Endodermal cell (in vitro differentiated cells): ENCODE results near the gene CTNND2. TPM values are rescaled to one million over a fixed set of nuclear protein-coding genes. Genes with fewer than 3 reads are reported as not detected.

ENCODE experiments used
- DNase-seq: peaks from one replicate; pipeline ENCODE4 v3.0.0-alpha.2; 2017
- H3K27ac ChIP-seq: 2 replicates; pipeline ENCODE4 v1.5.1; 2013; ENCODE audit warnings: mild to moderate bottlenecking, low read depth, low read length, moderate library complexity
- H3K27me3 ChIP-seq: 2 replicates; pipeline ENCODE4 v1.6.1; 2013; ENCODE audit warnings: mild to moderate bottlenecking, low read length, moderate library complexity; ENCODE audit not compliant: insufficient read depth, control insufficient read depth, poor library complexity, severe bottlenecking
- H3K36me3 ChIP-seq: 2 replicates; pipeline ENCODE4 v1.7.0; 2013; ENCODE audit warnings: mild to moderate bottlenecking, low read length, moderate library complexity; ENCODE audit not compliant: control insufficient read depth, insufficient read depth
- H3K4me1 ChIP-seq: one replicate; pipeline ENCODE4 v1.7.0; 2013; ENCODE audit warnings: low read length; ENCODE audit not compliant: control insufficient read depth, insufficient read depth
- H3K4me3 ChIP-seq: 2 replicates; pipeline ENCODE4 v1.5.1; 2013; ENCODE audit warnings: mild to moderate bottlenecking, low read length, moderate library complexity
- H3K9ac ChIP-seq: 2 replicates; pipeline ENCODE4 v1.6.1; 2013; ENCODE audit warnings: mild to moderate bottlenecking, low read length, moderate library complexity; ENCODE audit not compliant: poor library complexity, severe bottlenecking; ENCODE audit errors: extremely low read depth
- H3K9me3 ChIP-seq: 2 replicates; pipeline ENCODE4 v1.6.1; 2013; ENCODE audit warnings: mild to moderate bottlenecking, low read length, moderate library complexity; ENCODE audit not compliant: control insufficient read depth
- H3K27ac Mint-ChIP-seq: 2 replicates; pipeline ENCODE4 v1.8.0; 2020; ENCODE audit warnings: mixed read lengths
- H3K27me3 Mint-ChIP-seq: 2 replicates; pipeline ENCODE4 v1.8.0; 2021; ENCODE audit warnings: mild to moderate bottlenecking, mixed read lengths; ENCODE audit not compliant: insufficient read depth
- H3K36me3 Mint-ChIP-seq: 2 replicates; pipeline ENCODE4 v1.8.0; 2020; ENCODE audit warnings: low read depth, mixed read lengths
- H3K4me1 Mint-ChIP-seq: 2 replicates; pipeline ENCODE4 v1.8.0; 2020; ENCODE audit warnings: mixed read lengths
- H3K4me3 Mint-ChIP-seq: 2 replicates; pipeline ENCODE4 v1.8.0; 2020; ENCODE audit warnings: mild to moderate bottlenecking, moderate library complexity, mixed read lengths
- H3K9me3 Mint-ChIP-seq: 2 replicates; pipeline ENCODE4 v1.8.0; 2020; ENCODE audit warnings: mild to moderate bottlenecking, mixed read lengths
- CTCF ChIP-seq: fragments of 200-600 bp; sonication (generic); conservative IDR thresholded peaks from 2 replicates; pipeline ENCODE4 v1.5.0; 2021; ENCODE audit warnings: antibody characterized with exemption, mild to moderate bottlenecking
- WGBS, 2 experiments: methylation state at CpG; one replicate each; pipeline versions ENCODE4 v1.1.5 to v1.1.7; 2013; ENCODE audit warnings: missing lambda C conversion rate in 2 of 2, mixed read lengths in 1 of 2; ENCODE audit not compliant: insufficient coverage in 1 of 2, insufficient read length in 1 of 2; 5-methylcytosine and 5-hydroxymethylcytosine counted together
- total RNA-seq, 2 donors: library from RNA; stranded (reverse); fragmentation: NEBNext Ultra II Directional in 1 of 2; extraction: Animal tissue kit (Norgen Biotek cat#: 25700) in 1 of 2; gene quantifications; 2 replicates in 1 of 2; 3 replicates in 1 of 2; pipeline ENCODE4 v1.2.1, GENCODE V29; 2021

CTNND2 gene
- total RNA-seq, 2 donors from 2014 or later, result 6.5 to 10.3 TPM

GRCh38 chr5:11602298-11602697, 301.9 kb downstream of the CTNND2 start:
- no peak overlapping the region for H3K27ac Mint-ChIP-seq
- no peak for DNase-seq
- WGBS, 2 experiments, result 89 to 95% methylated on average over 1 to 3 of the region's 3 CpGs
- no peaks in the 10 kb centered on the region for H3K36me3 Mint-ChIP-seq
- no peaks in the 10 kb centered on the region for H3K9me3 Mint-ChIP-seq
- no peaks in the 10 kb centered on the region for H3K4me1 Mint-ChIP-seq
- H3K27me3 Mint-ChIP-seq, result no peaks in the 10 kb centered on the region
- no peak overlapping the region for H3K4me3 Mint-ChIP-seq
- no peak overlapping the region for H3K27ac ChIP-seq
- no peaks in the 10 kb centered on the region for H3K9me3 ChIP-seq
- no peak overlapping the region for H3K4me3 ChIP-seq
- H3K36me3 ChIP-seq, result no peaks in the 10 kb centered on the region
- H3K27me3 ChIP-seq, result no peaks in the 10 kb centered on the region
- H3K4me1 ChIP-seq, result no peaks in the 10 kb centered on the region
- TF ChIP-seq CTCF, result peak; percentile 55
- H3K9ac ChIP-seq, result no peak overlapping the region

GRCh38 chr5:11599499-11599898, 304.7 kb downstream of the CTNND2 start:
- no peak for TF ChIP-seq CTCF
- 91 to 93% methylated on average over 5 of the region's 5 CpGs for WGBS, 2 experiments
- Histone ChIP-seq H3K4me1 (no peaks in the 10 kb centered on the region), H3K36me3 (no peaks in the 10 kb centered on the region), H3K27ac (no peak overlapping the region), H3K4me3 (no peak overlapping the region), H3K27me3 (no peaks in the 10 kb centered on the region), H3K9ac (no peak overlapping the region), H3K9me3 (no peaks in the 10 kb centered on the region)
- no peaks in the 10 kb centered on the region for H3K27me3 Mint-ChIP-seq
- no peak overlapping the region for H3K27ac Mint-ChIP-seq
- no peak for DNase-seq
- no peak overlapping the region for H3K4me3 Mint-ChIP-seq
- H3K36me3 Mint-ChIP-seq, result no peaks in the 10 kb centered on the region
- peaks cover 4% of the 10 kb centered on the region for H3K4me1 Mint-ChIP-seq
- H3K9me3 Mint-ChIP-seq, result no peaks in the 10 kb centered on the region

GRCh38 chr5:11596657-11597071, 307.6 kb downstream of the CTNND2 start:
- H3K4me1 ChIP-seq, result no peaks in the 10 kb centered on the region
- no peak for DNase-seq
- no peak overlapping the region for H3K4me3 ChIP-seq
- Mint-ChIP-seq H3K36me3 (no peaks in the 10 kb centered on the region), H3K27ac (no peak overlapping the region), H3K27me3 (no peaks in the 10 kb centered on the region), H3K4me3 (no peak overlapping the region), H3K9me3 (no peaks in the 10 kb centered on the region), H3K4me1 (peaks cover 4% of the 10 kb centered on the region)
- no peaks in the 10 kb centered on the region for H3K36me3 ChIP-seq
- H3K9ac ChIP-seq, result no peak overlapping the region
- no peak overlapping the region for H3K27ac ChIP-seq
- H3K9me3 ChIP-seq, result no peaks in the 10 kb centered on the region
- no peaks in the 10 kb centered on the region for H3K27me3 ChIP-seq
- no peak for TF ChIP-seq CTCF
- 93 to 100% methylated on average over 4 to 5 of the region's 5 CpGs for WGBS, 2 experiments
